Liver (tissue), 9 donors: ENCODE data around the gene MAP2K3. TPM values are rescaled to one million over a fixed set of nuclear protein-coding genes. Genes with fewer than 3 reads are reported as not detected.
"Not testable (repeated sequence)": the region's sequence is repeated elsewhere in the genome, so short reads cannot be mapped to it uniquely, and the experiment has no call there.

ENCODE experiments used
- DNase-seq: peaks from one replicate; pipeline ENCODE4 v3.0.0-alpha.2; 2017; ENCODE audit warnings: low spot score
- H3K27ac ChIP-seq, 2 donors: one replicate each; pipeline ENCODE4 v1.7.0; 2013; ENCODE audit warnings: inconsistent platforms in 2 of 2, low read length in 2 of 2, control low read depth in 1 of 2, low read depth in 1 of 2, mild to moderate bottlenecking in 1 of 2
- H3K27me3 ChIP-seq, 4 donors: one replicate each; pipeline versions ENCODE4 v1.6.1 to v1.7.0; 2013; ENCODE audit warnings: low read length in 3 of 4, inconsistent platforms in 1 of 4, mild to moderate bottlenecking in 1 of 4, moderate library complexity in 1 of 4; ENCODE audit not compliant: control insufficient read depth in 4 of 4, insufficient read depth in 4 of 4
- H3K36me3 ChIP-seq, 4 donors: one replicate each; pipeline versions ENCODE4 v1.6.1 to v1.7.0; 2013; ENCODE audit warnings: low read length in 3 of 4, mild to moderate bottlenecking in 3 of 4, low read depth in 1 of 4, moderate library complexity in 1 of 4; ENCODE audit not compliant: control insufficient read depth in 4 of 4, insufficient read depth in 3 of 4
- H3K4me1 ChIP-seq, 4 donors: one replicate each; pipeline versions ENCODE4 v1.6.1 to v1.7.0; 2013; ENCODE audit warnings: low read length in 3 of 4, mild to moderate bottlenecking in 3 of 4, moderate library complexity in 1 of 4; ENCODE audit not compliant: control insufficient read depth in 4 of 4, insufficient read depth in 4 of 4
- H3K4me3 ChIP-seq, 3 donors: one replicate each; pipeline versions ENCODE4 v1.6.1 to v1.7.0; 2013; ENCODE audit warnings: low read length in 3 of 3, control low read depth in 1 of 3, low read depth in 1 of 3, mild to moderate bottlenecking in 1 of 3
- H3K9ac ChIP-seq, 2 donors: one replicate each; pipeline ENCODE4 v1.7.0; 2013; ENCODE audit warnings: low read length in 2 of 2, mild to moderate bottlenecking in 2 of 2, moderate library complexity in 2 of 2, control low read depth in 1 of 2, low read depth in 1 of 2
- H3K9me3 ChIP-seq, 4 donors: one replicate each; pipeline versions ENCODE4 v1.6.1 to v1.7.0; 2013; ENCODE audit warnings: low read length in 3 of 4; ENCODE audit not compliant: control insufficient read depth in 4 of 4
- FOXA2 ChIP-seq: IDR thresholded peaks from 2 replicates; pipeline ENCODE4 v1.6.1; 2016; ENCODE audit warnings: antibody characterized with exemption
- JUND ChIP-seq, 2 donors: IDR thresholded peaks; 2 replicates each; pipeline ENCODE4 v1.6.1; 2016; ENCODE audit warnings: antibody characterized with exemption in 2 of 2
- RXRA ChIP-seq, 2 donors: IDR thresholded peaks; 2 replicates each; pipeline ENCODE4 v1.6.1; 2017 to 2018; ENCODE audit warnings: antibody characterized with exemption in 2 of 2, mild to moderate bottlenecking in 1 of 2
- WGBS: extraction: QIAGEN DNeasy Blood & Tissue Kit; methylation state at CpG from one replicate; pipeline ENCODE4 v1.1.7; 2013; 5-methylcytosine and 5-hydroxymethylcytosine counted together
- polyA plus RNA-seq, 2 donors: library from polyadenylated mRNA; stranded (reverse) in 1 of 2; unstranded in 1 of 2; fragments of 200-250 nt in 1 of 2; fragments of >200 nt in 1 of 2; fragmentation: Nextera tagmentation in 1 of 2; extraction: Ambion mirVana in 1 of 2; gene quantifications; one replicate each; pipeline versions ENCODE4 v1.2.1 to v1.2.3, GENCODE V29; 2013 to 2015
- total RNA-seq, 2 donors: library from RNA; depleted of rRNA; stranded (reverse); fragments of >200 nt; gene quantifications; one replicate each; pipeline ENCODE4 v1.2.3, GENCODE V29; 2014
- donor health status: healthy.
- donor health status: healthy.
- donor health status: healthy.
- donor health status: healthy.
- donor health status: healthy.

The MAP2K3 gene
- total and polyA plus RNA-seq, 4 donors, result 21.6 to 88.4 (median 30.5) TPM

- DNase-seq, result no peak
- WGBS, result 79% methylated on average over 9 of the region's 9 CpGs
- no peak overlapping the region for H3K27ac ChIP-seq
- H3K27me3 ChIP-seq, result no peaks in the 10 kb centered on the region
- no peaks in the 10 kb centered on the region for H3K4me1 ChIP-seq
- no peak for TF ChIP-seq RXRA (IDR thresholded peaks at IDR 0.05)
- no peak for TF ChIP-seq JUND (IDR thresholded peaks at IDR 0.05)
- no peak for TF ChIP-seq FOXA2
- H3K9ac ChIP-seq, result no peak overlapping the region
- H3K9me3 ChIP-seq, result peaks cover 0 to 3% (median 1%) of the 10 kb centered on the region in 4 donors
- no peak overlapping the region for H3K4me3 ChIP-seq
- H3K36me3 ChIP-seq, result no peaks in the 10 kb centered on the region
These were observed 46.1 kb downstream of the MAP2K3 start for GRCh38 chr17:21330436-21331160.

GRCh38 chr17:21336541-21337294, 52.2 kb downstream of the MAP2K3 start:
- 87% methylated on average over 4 of the region's 4 CpGs for WGBS
- not testable (repeated sequence) for DNase-seq, H3K36me3 ChIP-seq

GRCh38 chr17:21337981-21338625, 53.6 kb downstream of the MAP2K3 start:
- not testable (repeated sequence) for H3K4me3 ChIP-seq, H3K27me3 ChIP-seq, H3K36me3 ChIP-seq, H3K9me3 ChIP-seq, H3K4me1 ChIP-seq, H3K27ac ChIP-seq, DNase-seq, H3K9ac ChIP-seq
- 76% methylated on average over 8 of the region's 8 CpGs for WGBS

More at GRCh38 chr17:21336541-21337294, 52.2 kb downstream of the MAP2K3 start:
- not testable (repeated sequence) for H3K4me3 ChIP-seq, H3K27ac ChIP-seq, H3K4me1 ChIP-seq, H3K9ac ChIP-seq, H3K27me3 ChIP-seq, H3K9me3 ChIP-seq

GRCh38 chr17:21339011-21339410, 54.5 kb downstream of the MAP2K3 start:
- Histone ChIP-seq H3K4me3 (no peak overlapping the region), H3K27ac (no peak overlapping the region), H3K36me3 (no peaks in the 10 kb centered on the region), H3K9ac (no peak overlapping the region), H3K9me3 (no peaks in the 10 kb centered on the region), H3K4me1 (no peaks in the 10 kb centered on the region), H3K27me3 (no peaks in the 10 kb centered on the region)
- no peak for DNase-seq
- 56% methylated on average over 7 of the region's 7 CpGs for WGBS
- TF ChIP-seq JUND (IDR thresholded peaks at IDR 0.05), result no peak

GRCh38 chr17:21339571-21339970, 55.1 kb downstream of the MAP2K3 start:
- not testable (repeated sequence) for DNase-seq, H3K9me3 ChIP-seq, H3K9ac ChIP-seq, H3K4me1 ChIP-seq, H3K27me3 ChIP-seq, H3K27ac ChIP-seq, H3K36me3 ChIP-seq, H3K4me3 ChIP-seq
- WGBS, result 90% methylated on average over 11 of the region's 11 CpGs

- not testable (repeated sequence) for H3K27ac ChIP-seq, H3K36me3 ChIP-seq, H3K4me3 ChIP-seq, H3K4me1 ChIP-seq, H3K27me3 ChIP-seq, H3K9me3 ChIP-seq, H3K9ac ChIP-seq, DNase-seq
- 87% methylated on average over 6 of the region's 6 CpGs for WGBS
These were observed 55.9 kb downstream of the MAP2K3 start for GRCh38 chr17:21340407-21340806.

GRCh38 chr17:21341279-21341678, 56.8 kb downstream of the MAP2K3 start:
- not testable (repeated sequence) for DNase-seq, H3K9me3 ChIP-seq, H3K27ac ChIP-seq, H3K27me3 ChIP-seq, H3K36me3 ChIP-seq, H3K9ac ChIP-seq, H3K4me3 ChIP-seq, H3K4me1 ChIP-seq
- 77% methylated on average over 4 of the region's 4 CpGs for WGBS
